GM12875 (cell line): ENCODE measurements around the gene RXYLT1.
"Not testable (repeated sequence)": the region's sequence is repeated elsewhere in the genome, so short reads cannot be mapped to it uniquely, and the experiment has no call there.

Source experiments
- H3K4me3 ChIP-seq: one replicate; pipeline ENCODE4 v1.5.1; 2011; ENCODE audit warnings: low read depth, low read length, control low read depth
- TF ChIP-seq, protein P1 (sequence below): IDR thresholded peaks from 2 replicates; pipeline ENCODE4 v1.5.1; 2011; ENCODE audit warnings: low read depth, mild to moderate bottlenecking, control low read depth, inconsistent platforms, low read length, moderate library complexity, borderline replicate concordance; ENCODE audit not compliant: insufficient read depth

The RXYLT1 gene

DNA sequence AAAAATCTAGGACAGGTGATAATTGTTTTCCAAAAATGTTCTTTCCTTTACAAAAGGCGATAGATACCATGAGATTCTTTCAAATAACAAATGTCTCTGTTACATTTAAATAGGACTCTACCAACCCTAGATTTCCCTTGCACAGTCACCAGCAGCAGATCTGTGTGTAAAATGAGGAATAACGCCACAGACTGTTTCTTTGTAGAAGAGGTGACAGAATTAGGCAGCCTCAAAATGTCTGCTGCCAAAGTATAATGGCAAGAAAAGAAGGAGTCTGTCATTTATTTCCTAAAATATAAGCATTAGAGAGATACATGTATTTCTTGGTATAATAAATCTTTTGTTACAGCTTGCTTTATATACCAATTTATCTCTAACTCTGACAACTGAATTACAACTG lies 56.3 kb downstream of the RXYLT1 start:
- TF ChIP-seq, protein P1, sequence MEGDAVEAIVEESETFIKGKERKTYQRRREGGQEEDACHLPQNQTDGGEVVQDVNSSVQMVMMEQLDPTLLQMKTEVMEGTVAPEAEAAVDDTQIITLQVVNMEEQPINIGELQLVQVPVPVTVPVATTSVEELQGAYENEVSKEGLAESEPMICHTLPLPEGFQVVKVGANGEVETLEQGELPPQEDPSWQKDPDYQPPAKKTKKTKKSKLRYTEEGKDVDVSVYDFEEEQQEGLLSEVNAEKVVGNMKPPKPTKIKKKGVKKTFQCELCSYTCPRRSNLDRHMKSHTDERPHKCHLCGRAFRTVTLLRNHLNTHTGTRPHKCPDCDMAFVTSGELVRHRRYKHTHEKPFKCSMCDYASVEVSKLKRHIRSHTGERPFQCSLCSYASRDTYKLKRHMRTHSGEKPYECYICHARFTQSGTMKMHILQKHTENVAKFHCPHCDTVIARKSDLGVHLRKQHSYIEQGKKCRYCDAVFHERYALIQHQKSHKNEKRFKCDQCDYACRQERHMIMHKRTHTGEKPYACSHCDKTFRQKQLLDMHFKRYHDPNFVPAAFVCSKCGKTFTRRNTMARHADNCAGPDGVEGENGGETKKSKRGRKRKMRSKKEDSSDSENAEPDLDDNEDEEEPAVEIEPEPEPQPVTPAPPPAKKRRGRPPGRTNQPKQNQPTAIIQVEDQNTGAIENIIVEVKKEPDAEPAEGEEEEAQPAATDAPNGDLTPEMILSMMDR: no peak
- H3K4me3 ChIP-seq: no peak overlapping the region

DNA sequence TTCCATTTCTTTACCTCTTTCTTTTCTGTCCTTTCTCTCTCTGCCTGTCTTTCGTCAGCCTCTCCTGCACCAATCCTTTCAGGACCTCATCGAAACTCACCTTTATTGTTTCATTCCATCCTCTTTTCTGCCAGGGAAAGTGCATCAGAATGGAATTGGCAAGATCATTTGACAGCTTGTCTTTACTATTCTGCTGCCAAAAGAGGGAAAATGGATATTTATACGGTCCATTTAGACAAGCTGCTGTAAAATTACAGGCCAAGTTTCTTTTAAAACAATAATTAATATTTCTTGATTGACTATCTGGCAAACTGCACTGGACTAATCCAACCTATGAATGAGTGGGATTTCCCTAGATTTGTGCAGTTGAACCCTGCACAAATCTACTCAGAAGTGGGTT lies 57.2 kb downstream of the RXYLT1 start:
- H3K4me3 ChIP-seq: no peak overlapping the region
- TF ChIP-seq, protein P1: no peak

DNA sequence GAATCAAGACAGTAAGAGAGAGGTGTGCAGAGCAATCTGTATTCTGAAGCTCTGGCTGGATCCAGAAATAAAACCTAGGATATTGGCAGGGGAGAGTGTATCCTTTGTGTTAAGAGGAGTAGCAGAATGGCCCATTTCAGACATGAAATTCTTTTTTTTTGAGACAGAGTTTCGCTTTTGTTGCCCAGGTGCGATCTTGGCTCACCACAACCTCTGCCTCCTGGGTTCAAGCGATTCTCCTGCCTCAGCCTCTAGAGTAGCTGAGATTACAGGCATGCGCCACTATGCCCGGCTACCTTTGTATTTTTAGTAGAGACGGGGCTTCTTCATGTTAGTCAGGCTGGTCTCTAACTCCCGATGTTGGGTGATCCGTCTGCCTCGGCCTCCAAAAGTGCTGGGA lies 58.7 kb downstream of the RXYLT1 start:
- no peak overlapping the region for H3K4me3 ChIP-seq
- TF ChIP-seq, protein P1: no peak

DNA sequence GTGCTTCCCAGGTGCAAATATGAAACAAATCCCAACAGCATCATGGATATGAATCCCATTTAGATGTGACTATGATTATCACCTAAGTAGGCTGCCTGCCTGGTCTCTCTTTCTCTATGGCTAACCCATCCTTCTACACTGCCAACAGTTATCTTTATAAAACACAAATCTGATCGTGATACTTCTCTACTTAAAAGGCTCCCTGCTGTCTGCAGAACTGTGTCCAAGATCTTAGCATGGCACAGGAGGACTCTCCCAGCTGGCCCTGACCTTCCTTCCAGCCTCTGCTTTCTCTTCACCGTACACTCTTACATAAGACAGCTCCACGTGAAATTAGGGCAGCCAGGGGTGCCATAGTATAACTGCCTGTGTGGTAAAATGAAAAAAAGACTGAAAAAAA lies 61.3 kb downstream of the RXYLT1 start:
- TF ChIP-seq, protein P1: no peak
- no peak overlapping the region for H3K4me3 ChIP-seq

DNA sequence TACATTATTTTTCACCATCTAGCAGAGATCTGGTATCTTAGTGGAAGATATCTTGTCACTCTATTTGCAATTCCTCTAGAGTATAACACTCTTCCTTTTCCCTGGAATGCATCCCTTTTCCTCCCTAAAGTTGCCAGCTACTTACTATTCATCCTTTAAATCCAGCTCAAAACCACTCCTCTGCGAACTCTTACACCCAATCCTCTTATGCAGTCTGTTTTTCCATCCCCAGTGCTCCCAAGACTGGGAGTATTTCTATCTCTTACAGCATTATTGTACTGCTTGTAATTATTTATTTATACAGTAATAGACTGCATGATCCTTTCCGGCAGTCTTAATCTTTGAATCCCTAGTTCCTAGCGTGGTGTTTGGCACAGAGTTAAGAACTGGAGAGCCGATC lies 61.9 kb downstream of the RXYLT1 start:
- no peak overlapping the region for H3K4me3 ChIP-seq
- TF ChIP-seq, protein P1: no peak

DNA sequence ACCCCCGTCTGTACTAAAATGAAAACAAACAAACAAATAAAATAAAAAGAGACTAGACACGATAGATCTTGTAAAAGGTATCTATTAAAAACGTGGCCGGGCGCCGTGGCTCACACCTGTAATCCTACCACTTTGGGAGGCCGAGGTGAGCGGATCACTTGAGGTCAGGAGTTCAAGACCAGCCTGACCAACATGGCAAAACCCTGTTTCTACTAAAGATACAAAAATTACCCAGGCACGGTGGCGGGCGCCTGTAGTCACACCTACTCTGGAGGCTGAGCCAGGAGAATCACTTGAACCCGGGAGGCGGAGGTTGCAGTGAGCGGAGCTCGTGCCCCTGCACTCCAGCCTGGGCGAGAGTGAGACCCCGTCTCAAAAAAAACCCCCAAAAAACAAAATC lies 63.0 kb downstream of the RXYLT1 start:
- not testable (repeated sequence) for H3K4me3 ChIP-seq

DNA sequence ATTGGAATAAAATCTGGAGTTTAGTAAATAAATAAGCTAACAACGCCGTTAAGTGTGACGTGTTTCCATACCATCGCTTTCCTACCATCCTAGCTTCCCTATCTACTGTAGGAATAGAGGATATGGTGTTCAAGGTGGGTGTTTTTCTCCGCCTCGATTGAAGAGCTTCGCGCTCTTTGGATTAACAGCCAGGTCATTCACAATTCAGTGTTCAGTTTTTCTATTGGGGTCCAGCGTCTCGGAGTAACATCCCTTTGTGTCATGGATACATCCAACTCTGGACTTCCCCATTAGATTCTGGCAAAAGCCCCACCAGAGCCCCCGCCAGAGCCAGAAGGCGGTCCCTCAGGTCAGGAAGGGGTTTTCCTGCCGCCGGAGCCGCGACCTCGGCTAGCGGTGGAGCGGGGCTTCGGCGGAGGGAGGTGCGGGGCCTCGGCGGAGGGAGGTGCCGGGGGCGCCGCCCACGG lies 63.6 kb downstream of the RXYLT1 start:
- TF ChIP-seq, protein P1: no peak

More for the DNA sequence above, 63.6 kb downstream of the RXYLT1 start:
- peak overlapping the region; percentile 57 for H3K4me3 ChIP-seq
